HepG2 (cell line): ENCODE results near the gene GGT7. TPM values are rescaled to one million over a fixed set of nuclear protein-coding genes. Genes with fewer than 3 reads are reported as not detected.

Source experiments
- FOXA1 ChIP-seq, 2 experiments: fragments of 450-650 bp in 1 of 2; sonication (generic) in 1 of 2; formaldehyde crosslinking in 1 of 2; IDR thresholded peaks; 2 replicates each; pipeline versions ENCODE4 v1.4.0 to v1.6.1; 2016 to 2020; ENCODE audit warnings: missing genetic modification reagents in 1 of 2
- FOXK1 ChIP-seq: sonication (generic); formaldehyde crosslinking; IDR thresholded peaks from 2 replicates; pipeline ENCODE4 v1.4.0; 2020; ENCODE audit warnings: low read depth, missing genetic modification reagents, borderline replicate concordance
- JARID2 ChIP-seq: sonication (generic); formaldehyde crosslinking; IDR thresholded peaks from 2 replicates; pipeline ENCODE4 v1.8.1; 2023; ENCODE audit warnings: missing genetic modification reagents, inconsistent platforms; ENCODE audit not compliant: insufficient replicate concordance
- KLF6 ChIP-seq: IDR thresholded peaks from 2 replicates; pipeline ENCODE4 v1.8.0; 2016; ENCODE audit warnings: missing biosample characterization, missing genetic modification reagents
- MEIS2 ChIP-seq: sonication (generic); formaldehyde crosslinking; IDR thresholded peaks from 2 replicates; pipeline ENCODE4 v1.9.0; 2021; ENCODE audit warnings: mild to moderate bottlenecking, missing genetic modification reagents
- NFKB2 ChIP-seq: sonication (generic); formaldehyde crosslinking; IDR thresholded peaks from 2 replicates; pipeline ENCODE4 v1.4.0; 2020; ENCODE audit warnings: missing genetic modification reagents, borderline replicate concordance
- PAX8 ChIP-seq: sonication (generic); formaldehyde crosslinking; IDR thresholded peaks from 2 replicates; pipeline ENCODE4 v1.8.0; 2022; ENCODE audit warnings: mild to moderate bottlenecking, missing genetic modification reagents, borderline replicate concordance
- PRPF4 ChIP-seq: fragments of 200-400 bp; formaldehyde crosslinking; IDR thresholded peaks from 2 replicates; pipeline ENCODE4 v1.6.1; 2016; ENCODE audit warnings: low read length, low read depth; ENCODE audit not compliant: poor library complexity, severe bottlenecking
- SMAD1 ChIP-seq: sonication (generic); formaldehyde crosslinking; IDR thresholded peaks from 2 replicates; pipeline ENCODE4 v1.4.0; 2020; ENCODE audit warnings: missing genetic modification reagents, low read depth, mild to moderate bottlenecking, borderline replicate concordance
- TARDBP ChIP-seq: sonication (generic); formaldehyde crosslinking; IDR thresholded peaks from 2 replicates; pipeline ENCODE4 v1.8.0; 2022; ENCODE audit warnings: mild to moderate bottlenecking, missing genetic modification reagents
- TBX3 ChIP-seq: fragments of 450-650 bp; IDR thresholded peaks from 2 replicates; pipeline ENCODE4 v1.6.1; 2017; ENCODE audit warnings: antibody characterized with exemption, mild to moderate bottlenecking, inconsistent platforms, borderline replicate concordance
- ZBTB3 ChIP-seq: sonication (generic); formaldehyde crosslinking; IDR thresholded peaks from 2 replicates; pipeline ENCODE4 v1.4.0; 2020; ENCODE audit warnings: low read depth, mild to moderate bottlenecking, moderate library complexity, missing genetic modification reagents, borderline replicate concordance
- ZNF180 ChIP-seq: sonication (generic); formaldehyde crosslinking; IDR thresholded peaks from 2 replicates; pipeline ENCODE4 v1.4.0; 2020; ENCODE audit warnings: low read depth, missing genetic modification reagents, borderline replicate concordance
- ZNF333 ChIP-seq: sonication (generic); formaldehyde crosslinking; IDR thresholded peaks from 2 replicates; pipeline ENCODE4 v1.4.0; 2020; ENCODE audit warnings: mild to moderate bottlenecking, missing genetic modification reagents, borderline replicate concordance
- ZNF431 ChIP-seq: sonication (generic); formaldehyde crosslinking; IDR thresholded peaks from 2 replicates; pipeline ENCODE4 v1.9.0; 2022; ENCODE audit warnings: missing genetic modification reagents, low read depth, mild to moderate bottlenecking, borderline replicate concordance
- ZNF558 ChIP-seq: sonication (generic); formaldehyde crosslinking; IDR thresholded peaks from 2 replicates; pipeline ENCODE4 v1.9.0; 2022; ENCODE audit warnings: mild to moderate bottlenecking, missing genetic modification reagents, borderline replicate concordance
- ZNF616 ChIP-seq: sonication (generic); formaldehyde crosslinking; IDR thresholded peaks from 2 replicates; pipeline ENCODE4 v1.5.0; 2020; ENCODE audit warnings: low read depth, mild to moderate bottlenecking, missing genetic modification reagents
- ZNF777 ChIP-seq: sonication (generic); formaldehyde crosslinking; IDR thresholded peaks from 2 replicates; pipeline ENCODE4 v1.4.0; 2020; ENCODE audit warnings: missing genetic modification reagents
- ZNF83 ChIP-seq: sonication (generic); formaldehyde crosslinking; IDR thresholded peaks from 2 replicates; pipeline ENCODE4 v1.4.0; 2020; ENCODE audit warnings: missing genetic modification reagents, mild to moderate bottlenecking, borderline replicate concordance
- polyA plus RNA-seq, 8 experiments: library from polyadenylated mRNA; depleted of rRNA in 3 of 8; stranded (reverse) in 7 of 8; unstranded in 1 of 8; fragments of >200 nt; fragmentation: Illumina TruSeq in 4 of 8; extraction: Trizol in 4 of 8; gene quantifications; 2 replicates each; pipeline versions ENCODE4 v1.2.1 to v1.2.3, GENCODE V29; 2011 to 2016; ENCODE audit warnings: low read depth in 4 of 8, missing spikeins in 1 of 8, mixed read lengths in 1 of 8; ENCODE audit not compliant: insufficient read depth in 1 of 8
- total RNA-seq, 5 experiments: library from RNA; depleted of rRNA; stranded (reverse); fragments of >200 nt; fragmentation: Illumina TruSeq; extraction: Trizol; gene quantifications; 2 replicates each; pipeline ENCODE4 v1.2.3, GENCODE V29; 2016; ENCODE audit warnings: low read depth in 1 of 5
- TF ChIP-seq, protein P1 (sequence below): sonication (generic); formaldehyde crosslinking; IDR thresholded peaks from 2 replicates; pipeline ENCODE4 v1.4.0; 2020; ENCODE audit warnings: missing genetic modification reagents
- TF ChIP-seq, protein P2 (sequence below): sonication (generic); formaldehyde crosslinking; IDR thresholded peaks from 2 replicates; pipeline ENCODE4 v1.4.0; 2020; ENCODE audit warnings: missing genetic modification reagents, low read depth, mild to moderate bottlenecking, borderline replicate concordance
- TF ChIP-seq, protein P3 (sequence below): sonication (generic); formaldehyde crosslinking; IDR thresholded peaks from 2 replicates; pipeline ENCODE4 v1.4.0; 2020; ENCODE audit warnings: missing genetic modification reagents, borderline replicate concordance

The GGT7 gene
- total and polyA plus RNA-seq, 2 of the 13 experiments (the other 11 are each of a cell fraction or from before 2014, with no cell fraction given), result 6.6 to 23.0 TPM

DNA sequence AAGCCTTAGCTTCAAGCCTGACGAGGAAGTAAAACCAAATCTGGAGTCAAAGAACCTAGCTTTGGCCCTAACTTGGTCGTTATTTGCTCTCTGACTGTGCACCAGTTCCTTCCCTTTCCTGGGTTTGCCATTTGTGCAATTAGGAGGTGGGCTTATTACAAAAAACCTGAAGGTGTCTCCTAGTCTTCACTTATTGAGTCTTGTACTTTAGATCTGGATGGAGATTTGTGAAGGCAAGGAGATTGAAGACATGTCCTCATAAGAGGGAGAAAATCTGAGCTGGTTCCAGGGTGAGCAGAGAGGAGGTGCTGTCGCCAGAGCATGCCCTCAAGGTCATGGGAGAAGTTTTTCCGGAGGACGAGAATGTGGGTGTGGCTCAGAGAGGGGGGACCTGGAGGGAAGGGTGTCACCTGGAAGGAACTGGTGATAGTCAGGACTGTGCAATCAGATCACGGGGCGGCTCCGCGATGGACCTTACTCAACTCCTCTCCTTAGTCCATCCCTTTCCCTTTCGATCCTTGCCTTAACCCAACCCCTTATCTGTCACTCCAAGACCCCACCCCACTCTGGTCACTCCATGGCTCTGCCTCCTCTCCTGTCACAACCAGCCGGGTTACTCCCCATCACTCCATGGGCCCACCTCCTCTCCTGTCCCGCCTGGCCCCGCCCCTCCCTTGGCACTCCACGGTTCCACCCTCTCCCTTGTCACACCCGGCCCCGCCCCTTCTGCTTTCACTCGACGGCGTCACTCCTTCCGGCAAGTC lies 3.2 kb upstream of the GGT7 start (continued):
- TF ChIP-seq, protein P1, sequence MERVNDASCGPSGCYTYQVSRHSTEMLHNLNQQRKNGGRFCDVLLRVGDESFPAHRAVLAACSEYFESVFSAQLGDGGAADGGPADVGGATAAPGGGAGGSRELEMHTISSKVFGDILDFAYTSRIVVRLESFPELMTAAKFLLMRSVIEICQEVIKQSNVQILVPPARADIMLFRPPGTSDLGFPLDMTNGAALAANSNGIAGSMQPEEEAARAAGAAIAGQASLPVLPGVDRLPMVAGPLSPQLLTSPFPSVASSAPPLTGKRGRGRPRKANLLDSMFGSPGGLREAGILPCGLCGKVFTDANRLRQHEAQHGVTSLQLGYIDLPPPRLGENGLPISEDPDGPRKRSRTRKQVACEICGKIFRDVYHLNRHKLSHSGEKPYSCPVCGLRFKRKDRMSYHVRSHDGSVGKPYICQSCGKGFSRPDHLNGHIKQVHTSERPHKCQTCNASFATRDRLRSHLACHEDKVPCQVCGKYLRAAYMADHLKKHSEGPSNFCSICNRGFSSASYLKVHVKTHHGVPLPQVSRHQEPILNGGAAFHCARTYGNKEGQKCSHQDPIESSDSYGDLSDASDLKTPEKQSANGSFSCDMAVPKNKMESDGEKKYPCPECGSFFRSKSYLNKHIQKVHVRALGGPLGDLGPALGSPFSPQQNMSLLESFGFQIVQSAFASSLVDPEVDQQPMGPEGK, result peak; percentile 71; the same call in 1 of the 2 replicates
- TF ChIP-seq NFKB2 (CRISPR knock-in tag), result peak; percentile 78; the same call in 1 of the 2 replicates
- peak; percentile 14; the same call in 1 of the 2 replicates for TF ChIP-seq ZNF558 (CRISPR knock-in tag)
- 0 out of 2 replicates have a peak, but pooled peaks have one; percentile 2 for TF ChIP-seq ZNF333 (CRISPR knock-in tag)
- no peak; the same call in 1 of the 2 replicates for TF ChIP-seq FOXK1 (CRISPR knock-in tag)
- no peak for TF ChIP-seq ZBTB3 (CRISPR knock-in tag)
- TF ChIP-seq PRPF4, result no peak
- no peak for TF ChIP-seq FOXA1 (IDR thresholded peaks at IDR 0.05)
- TF ChIP-seq FOXA1 (CRISPR knock-in tag; IDR thresholded peaks at IDR 0.05), result 0 out of 2 replicates have a peak, but pooled peaks have one; percentile 6
- TF ChIP-seq, protein P2, sequence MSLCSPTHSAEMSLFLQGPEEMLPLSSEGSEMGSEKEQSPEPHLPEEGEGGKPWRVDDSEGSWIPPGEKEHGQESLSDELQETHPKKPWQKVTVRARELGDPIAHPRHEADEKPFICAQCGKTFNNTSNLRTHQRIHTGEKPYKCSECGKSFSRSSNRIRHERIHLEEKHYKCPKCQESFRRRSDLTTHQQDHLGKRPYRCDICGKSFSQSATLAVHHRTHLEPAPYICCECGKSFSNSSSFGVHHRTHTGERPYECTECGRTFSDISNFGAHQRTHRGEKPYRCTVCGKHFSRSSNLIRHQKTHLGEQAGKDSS (CRISPR knock-in tag), result no peak
- peak; percentile 71; the same call in 1 of the 2 replicates for TF ChIP-seq TARDBP
- no peak for TF ChIP-seq ZNF180 (CRISPR knock-in tag)
- peak; percentile 84 for TF ChIP-seq MEIS2 (CRISPR knock-in tag)
- TF ChIP-seq, protein P3, sequence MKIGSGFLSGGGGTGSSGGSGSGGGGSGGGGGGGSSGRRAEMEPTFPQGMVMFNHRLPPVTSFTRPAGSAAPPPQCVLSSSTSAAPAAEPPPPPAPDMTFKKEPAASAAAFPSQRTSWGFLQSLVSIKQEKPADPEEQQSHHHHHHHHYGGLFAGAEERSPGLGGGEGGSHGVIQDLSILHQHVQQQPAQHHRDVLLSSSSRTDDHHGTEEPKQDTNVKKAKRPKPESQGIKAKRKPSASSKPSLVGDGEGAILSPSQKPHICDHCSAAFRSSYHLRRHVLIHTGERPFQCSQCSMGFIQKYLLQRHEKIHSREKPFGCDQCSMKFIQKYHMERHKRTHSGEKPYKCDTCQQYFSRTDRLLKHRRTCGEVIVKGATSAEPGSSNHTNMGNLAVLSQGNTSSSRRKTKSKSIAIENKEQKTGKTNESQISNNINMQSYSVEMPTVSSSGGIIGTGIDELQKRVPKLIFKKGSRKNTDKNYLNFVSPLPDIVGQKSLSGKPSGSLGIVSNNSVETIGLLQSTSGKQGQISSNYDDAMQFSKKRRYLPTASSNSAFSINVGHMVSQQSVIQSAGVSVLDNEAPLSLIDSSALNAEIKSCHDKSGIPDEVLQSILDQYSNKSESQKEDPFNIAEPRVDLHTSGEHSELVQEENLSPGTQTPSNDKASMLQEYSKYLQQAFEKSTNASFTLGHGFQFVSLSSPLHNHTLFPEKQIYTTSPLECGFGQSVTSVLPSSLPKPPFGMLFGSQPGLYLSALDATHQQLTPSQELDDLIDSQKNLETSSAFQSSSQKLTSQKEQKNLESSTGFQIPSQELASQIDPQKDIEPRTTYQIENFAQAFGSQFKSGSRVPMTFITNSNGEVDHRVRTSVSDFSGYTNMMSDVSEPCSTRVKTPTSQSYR, result peak; percentile 36; the same call in 1 of the 2 replicates
- no peak for TF ChIP-seq JARID2
- TF ChIP-seq ZNF777 (CRISPR knock-in tag), result no peak
- TF ChIP-seq KLF6 (CRISPR knock-in tag), result no peak; the same call in 1 of the 2 replicates
- TF ChIP-seq SMAD1 (CRISPR knock-in tag), result peak; percentile 62; the same call in 1 of the 2 replicates
- TF ChIP-seq ZNF616 (CRISPR knock-in tag), result 0 out of 2 replicates have a peak, but pooled peaks have one; percentile 46
- TF ChIP-seq TBX3, result no peak
- no peak for TF ChIP-seq ZNF83
- peak; percentile 78; the same call in 1 of the 2 replicates for TF ChIP-seq ZNF431 (CRISPR knock-in tag)
- TF ChIP-seq PAX8 (CRISPR knock-in tag), result no peak
